SK-N-SH (cell line): ENCODE measurements around the gene REXO5. TPM values are rescaled to one million over a fixed set of nuclear protein-coding genes. Genes with fewer than 3 reads are reported as not detected.

Source experiments
- CTCF ChIA-PET: fragments of 300-600, 350-600 bp; formaldehyde crosslinking; extraction: SDS; loops from one replicate; lab custom pipeline; 2021; lab: Yijun Ruan, JAX
- POLR2A ChIA-PET: fragments of 350-600 bp; sonication (Branson Sonifier 250); formaldehyde crosslinking; extraction: SDS; loops from one replicate; lab custom pipeline; 2020; ENCODE audit warnings: antibody characterized with exemption, inconsistent platforms; lab: Yijun Ruan, JAX
- DNase-seq: peaks from one replicate; pipeline ENCODE4 v3.0.0; 2012
- H2AFZ ChIP-seq: fragments of 200-600 bp; sonication (generic); 2 replicates; pipeline ENCODE4 v1.8.1; 2016; ENCODE audit warnings: antibody characterized with exemption, mild to moderate bottlenecking, low read depth
- H3F3A ChIP-seq: fragments of 200-600 bp; sonication (generic); replicated peaks from 2 replicates; pipeline ENCODE3; 2016; ENCODE audit warnings: antibody characterized with exemption, mild to moderate bottlenecking; ENCODE audit not compliant: insufficient read depth
- H3K27ac ChIP-seq, 2 experiments: fragments of 200-500 bp in 1 of 2; fragments of 200-600 bp in 1 of 2; sonication (Bioruptor generic) in 1 of 2; sonication (generic), shearing (Covaris generic) in 1 of 2; 2 replicates each; pipeline versions ENCODE4 v1.5.1 to v1.6.1; 2014 to 2016; ENCODE audit warnings: low read depth in 2 of 2, inconsistent platforms in 1 of 2, low read length in 1 of 2, mild to moderate bottlenecking in 1 of 2, mixed read lengths in 1 of 2
- H3K27me3 ChIP-seq: fragments of 200-600 bp; sonication (generic), shearing (Covaris generic); 2 replicates; pipeline ENCODE4 v1.6.1; 2016; ENCODE audit warnings: mixed run types; ENCODE audit not compliant: insufficient read depth
- H3K36me3 ChIP-seq, 2 experiments: fragments of 200-500 bp in 1 of 2; fragments of 200-600 bp in 1 of 2; sonication (Bioruptor generic) in 1 of 2; sonication (generic) in 1 of 2; replicated peaks in 1 of 2; 2 replicates each; pipeline versions ENCODE3 to v1.5.1; 2014 to 2016; ENCODE audit warnings: low read length in 1 of 2, mild to moderate bottlenecking in 1 of 2; ENCODE audit not compliant: insufficient read depth in 2 of 2, control insufficient read depth in 1 of 2
- H3K4me1 ChIP-seq, 2 experiments: fragments of 200-500 bp in 1 of 2; fragments of 200-600 bp in 1 of 2; sonication (Bioruptor generic) in 1 of 2; sonication (generic), shearing (Covaris generic) in 1 of 2; 2 replicates each; pipeline versions ENCODE4 v1.5.1 to v1.6.1; 2014 to 2016; ENCODE audit warnings: low read depth in 1 of 2, low read length in 1 of 2, mixed run types in 1 of 2; ENCODE audit not compliant: insufficient read depth in 2 of 2, control insufficient read depth in 1 of 2
- H3K4me2 ChIP-seq: fragments of 200-600 bp; sonication (generic), shearing (Covaris generic); 2 replicates; pipeline ENCODE4 v1.6.1; 2017; ENCODE audit warnings: mixed run types
- H3K4me3 ChIP-seq, 2 experiments: fragments of 200-500 bp in 1 of 2; fragments of 200-600 bp in 1 of 2; sonication (Bioruptor generic) in 1 of 2; sonication (generic), shearing (Covaris generic) in 1 of 2; 2 replicates each; pipeline versions ENCODE4 v1.5.1 to v1.8.1; 2014 to 2016; ENCODE audit warnings: low read depth in 2 of 2, inconsistent platforms in 1 of 2, low read length in 1 of 2, mild to moderate bottlenecking in 1 of 2, mixed read lengths in 1 of 2, moderate library complexity in 1 of 2
- H3K79me2 ChIP-seq: fragments of 200-600 bp; sonication (generic); 2 replicates; pipeline ENCODE4 v1.8.1; 2017; ENCODE audit warnings: mild to moderate bottlenecking; ENCODE audit not compliant: insufficient read depth
- H3K9ac ChIP-seq: fragments of 200-600 bp; sonication (generic); 2 replicates; pipeline ENCODE4 v1.6.1; 2017; ENCODE audit warnings: mixed run types
- H3K9me2 ChIP-seq: fragments of 200-600 bp; sonication (generic); 2 replicates; pipeline ENCODE4 v1.6.1; 2017; ENCODE audit warnings: mixed run types
- H3K9me3 ChIP-seq: fragments of 200-600 bp; sonication (generic); 2 replicates; pipeline ENCODE4 v1.6.1; 2017; ENCODE audit warnings: mixed run types, mild to moderate bottlenecking, moderate library complexity
- H4K20me1 ChIP-seq: fragments of 200-600 bp; sonication (generic); 2 replicates; pipeline ENCODE4 v1.6.1; 2017; ENCODE audit warnings: mild to moderate bottlenecking, mixed run types; ENCODE audit not compliant: insufficient read depth
- CTCF ChIP-seq: fragments of 200-600 bp; sonication (generic); IDR thresholded peaks from 2 replicates; pipeline ENCODE4 v1.6.1; 2017; ENCODE audit warnings: antibody characterized with exemption, mild to moderate bottlenecking, moderate library complexity
- ELF1 ChIP-seq: IDR thresholded peaks from 2 replicates; pipeline ENCODE4 v1.4.0; 2012
- EP300 ChIP-seq, 2 experiments: IDR thresholded peaks; 2 replicates each; pipeline versions ENCODE4 v1.4.0 to v1.6.1; 2012; ENCODE audit warnings: borderline replicate concordance in 1 of 2, low read depth in 1 of 2, low read length in 1 of 2
- EZH2phosphoT487 ChIP-seq: fragments of 200-600 bp; sonication (generic); IDR thresholded peaks from 2 replicates; pipeline ENCODE4 v1.6.1; 2017; ENCODE audit warnings: low read depth, mixed run types, mild to moderate bottlenecking, antibody characterized with exemption, moderate library complexity, borderline replicate concordance
- FOSL2 ChIP-seq: IDR thresholded peaks from 2 replicates; pipeline ENCODE4 v1.4.0; 2012; ENCODE audit warnings: low read depth, mild to moderate bottlenecking, moderate library complexity, borderline replicate concordance
- FOXJ3 ChIP-seq: sonication (generic); formaldehyde crosslinking; IDR thresholded peaks from 2 replicates; pipeline ENCODE4 v1.5.1; 2020; ENCODE audit warnings: mild to moderate bottlenecking, missing genetic modification reagents
- FOXM1 ChIP-seq: IDR thresholded peaks from 2 replicates; pipeline ENCODE4 v1.4.0; 2012; ENCODE audit warnings: low read depth, mild to moderate bottlenecking
- GABPA ChIP-seq: IDR thresholded peaks from 2 replicates; pipeline ENCODE4 v1.4.0; 2012; ENCODE audit warnings: low read depth, mild to moderate bottlenecking
- MEF2A ChIP-seq: IDR thresholded peaks from 2 replicates; pipeline ENCODE4 v1.4.0; 2012; ENCODE audit warnings: low read depth, borderline replicate concordance
- NFIC ChIP-seq: IDR thresholded peaks from 2 replicates; pipeline ENCODE4 v1.4.0; 2012; ENCODE audit warnings: borderline replicate concordance
- RFX5 ChIP-seq: IDR thresholded peaks from 2 replicates; pipeline ENCODE4 v1.6.1; 2012; ENCODE audit warnings: mild to moderate bottlenecking, improper control_type of control experiment, low read length
- RXRA ChIP-seq: IDR thresholded peaks from 2 replicates; pipeline ENCODE4 v1.4.0; 2012; ENCODE audit warnings: low read depth, mild to moderate bottlenecking, borderline replicate concordance
- SMC3 ChIP-seq: IDR thresholded peaks from 2 replicates; pipeline ENCODE4 v1.6.1; 2012; ENCODE audit warnings: low read depth, low read length, improper control_type of control experiment
- TAF1 ChIP-seq: IDR thresholded peaks from 2 replicates; pipeline ENCODE4 v1.6.1; 2012; ENCODE audit warnings: low read depth, mild to moderate bottlenecking, low read length, moderate library complexity, borderline replicate concordance
- TEAD4 ChIP-seq: IDR thresholded peaks from 2 replicates; pipeline ENCODE4 v1.4.0; 2012; ENCODE audit warnings: mild to moderate bottlenecking, borderline replicate concordance; ENCODE audit not compliant: insufficient read depth
- YY1 ChIP-seq: IDR thresholded peaks from 2 replicates; pipeline ENCODE4 v1.4.0; 2012; ENCODE audit warnings: low read depth, mild to moderate bottlenecking
- WGBS: methylation state at CpG from one replicate; pipeline ENCODE4 v1.1.6; 2017; ENCODE audit warnings: low lambda C conversion rate; 5-methylcytosine and 5-hydroxymethylcytosine counted together
- polyA plus RNA-seq, 3 experiments: library from polyadenylated mRNA; depleted of rRNA; stranded (reverse); fragments of >200 nt; gene quantifications; 2 replicates each; pipeline ENCODE4 v1.2.3, GENCODE V29; 2012
- TF ChIP-seq, protein P1 (sequence below): IDR thresholded peaks from 2 replicates; pipeline ENCODE4 v1.4.0; 2012; ENCODE audit warnings: low read depth, borderline replicate concordance
- TF ChIP-seq, protein P2 (sequence below): IDR thresholded peaks from 2 replicates; pipeline ENCODE4 v1.4.0; 2012; ENCODE audit warnings: low read depth
- TF ChIP-seq, protein P3 (sequence below): IDR thresholded peaks from 2 replicates; pipeline ENCODE4; 2012
- TF ChIP-seq, protein P4 (sequence below): IDR thresholded peaks from 2 replicates; pipeline ENCODE4 v1.4.0; 2012; ENCODE audit warnings: low read depth, borderline replicate concordance

The REXO5 gene
- polyA plus RNA-seq, 1 of the 3 experiments (the other 2 are of a cell fraction) = 3.8 TPM

GRCh38 chr16:20806168-20807050, at the start of gene REXO5, which contains the start of gene ERI2 (continued):
- TF ChIP-seq, protein P1, sequence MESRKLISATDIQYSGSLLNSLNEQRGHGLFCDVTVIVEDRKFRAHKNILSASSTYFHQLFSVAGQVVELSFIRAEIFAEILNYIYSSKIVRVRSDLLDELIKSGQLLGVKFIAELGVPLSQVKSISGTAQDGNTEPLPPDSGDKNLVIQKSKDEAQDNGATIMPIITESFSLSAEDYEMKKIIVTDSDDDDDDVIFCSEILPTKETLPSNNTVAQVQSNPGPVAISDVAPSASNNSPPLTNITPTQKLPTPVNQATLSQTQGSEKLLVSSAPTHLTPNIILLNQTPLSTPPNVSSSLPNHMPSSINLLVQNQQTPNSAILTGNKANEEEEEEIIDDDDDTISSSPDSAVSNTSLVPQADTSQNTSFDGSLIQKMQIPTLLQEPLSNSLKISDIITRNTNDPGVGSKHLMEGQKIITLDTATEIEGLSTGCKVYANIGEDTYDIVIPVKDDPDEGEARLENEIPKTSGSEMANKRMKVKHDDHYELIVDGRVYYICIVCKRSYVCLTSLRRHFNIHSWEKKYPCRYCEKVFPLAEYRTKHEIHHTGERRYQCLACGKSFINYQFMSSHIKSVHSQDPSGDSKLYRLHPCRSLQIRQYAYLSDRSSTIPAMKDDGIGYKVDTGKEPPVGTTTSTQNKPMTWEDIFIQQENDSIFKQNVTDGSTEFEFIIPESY = peak; percentile 89; the same call in 1 of the 2 replicates
- TF ChIP-seq FOSL2 (no peak), FOXM1 (peak; percentile 60; the same call in 1 of the 2 replicates), GABPA (peak; percentile 96), RXRA (no peak), RFX5 (0 out of 2 replicates have a peak, but pooled peaks have one; percentile 19), NFIC (peak; percentile 62; the same call in 1 of the 2 replicates), EP300 (IDR thresholded peaks at IDR 0.05; ENCODE audit: borderline replicate concordance in 1 of 2, low read depth in 1 of 2, low read length in 1 of 2) (peak in 1 of 2 experiments; percentile 24; a peak in 1 of 4 replicates), TAF1 (peak; percentile 95)
- TF ChIP-seq, protein P2, sequence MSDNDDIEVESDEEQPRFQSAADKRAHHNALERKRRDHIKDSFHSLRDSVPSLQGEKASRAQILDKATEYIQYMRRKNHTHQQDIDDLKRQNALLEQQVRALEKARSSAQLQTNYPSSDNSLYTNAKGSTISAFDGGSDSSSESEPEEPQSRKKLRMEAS = peak; percentile 89
- TF ChIP-seq, protein P3, sequence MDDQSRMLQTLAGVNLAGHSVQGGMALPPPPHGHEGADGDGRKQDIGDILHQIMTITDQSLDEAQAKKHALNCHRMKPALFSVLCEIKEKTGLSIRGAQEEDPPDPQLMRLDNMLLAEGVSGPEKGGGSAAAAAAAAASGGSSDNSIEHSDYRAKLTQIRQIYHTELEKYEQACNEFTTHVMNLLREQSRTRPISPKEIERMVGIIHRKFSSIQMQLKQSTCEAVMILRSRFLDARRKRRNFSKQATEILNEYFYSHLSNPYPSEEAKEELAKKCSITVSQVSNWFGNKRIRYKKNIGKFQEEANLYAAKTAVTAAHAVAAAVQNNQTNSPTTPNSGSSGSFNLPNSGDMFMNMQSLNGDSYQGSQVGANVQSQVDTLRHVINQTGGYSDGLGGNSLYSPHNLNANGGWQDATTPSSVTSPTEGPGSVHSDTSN = peak; percentile 76
- TF ChIP-seq, protein P4, sequence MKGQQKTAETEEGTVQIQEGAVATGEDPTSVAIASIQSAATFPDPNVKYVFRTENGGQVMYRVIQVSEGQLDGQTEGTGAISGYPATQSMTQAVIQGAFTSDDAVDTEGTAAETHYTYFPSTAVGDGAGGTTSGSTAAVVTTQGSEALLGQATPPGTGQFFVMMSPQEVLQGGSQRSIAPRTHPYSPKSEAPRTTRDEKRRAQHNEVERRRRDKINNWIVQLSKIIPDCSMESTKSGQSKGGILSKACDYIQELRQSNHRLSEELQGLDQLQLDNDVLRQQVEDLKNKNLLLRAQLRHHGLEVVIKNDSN = no peak
- TF ChIP-seq, all 33 proteins: peak for 20

GRCh38 chr16:20760346-20760745, 46.0 kb upstream of the REXO5 start:
- DNase-seq = no peak
- POLR2A ChIA-PET = no interaction called here
- 43% methylated on average over 2 of the region's 2 CpGs for WGBS
- H4K20me1 ChIP-seq = no peaks in the 10 kb centered on the region
- no peaks in the 10 kb centered on the region for H3K9me3 ChIP-seq
- no peak overlapping the region for H2AFZ ChIP-seq
- H3F3A ChIP-seq = no peaks in the 10 kb centered on the region
- no peaks in the 10 kb centered on the region for H3K36me3 ChIP-seq
- H3K4me1 ChIP-seq = no peaks in the 10 kb centered on the region
- no peak overlapping the region for H3K9ac ChIP-seq
- H3K4me2 ChIP-seq = no peak overlapping the region
- no peak overlapping the region for H3K4me3 ChIP-seq
- CTCF ChIA-PET = interaction anchor here (0.6 kb wide), 1 partner anchor 437 kb away, joined by 3 read pairs; no protein-coding TSS in a partner anchor
- H3K79me2 ChIP-seq = no peaks in the 10 kb centered on the region
- no peaks in the 10 kb centered on the region for H3K27me3 ChIP-seq
- no peak overlapping the region for H3K27ac ChIP-seq
- H3K9me2 ChIP-seq = no peaks in the 10 kb centered on the region
- TF ChIP-seq, protein P3 = no peak
- TF ChIP-seq FOSL2 = no peak
- no peak for TF ChIP-seq FOXM1
- no peak for TF ChIP-seq TAF1
- TF ChIP-seq MEF2A = no peak
- TF ChIP-seq ELF1 = no peak
- no peak for TF ChIP-seq SMC3
- TF ChIP-seq FOXJ3 (CRISPR knock-in tag) = no peak
- TF ChIP-seq YY1 = no peak
- no peak for TF ChIP-seq EZH2phosphoT487
- TF ChIP-seq CTCF = no peak
- TF ChIP-seq NFIC = no peak
- no peak for TF ChIP-seq TEAD4
